HepG2 (cell line): ENCODE measurements around the gene KAT7.

Experiments used
- BRF2 ChIP-seq: sonication (generic); formaldehyde crosslinking; IDR thresholded peaks from 2 replicates; pipeline ENCODE4 v1.8.1; 2022; ENCODE audit warnings: mild to moderate bottlenecking, missing genetic modification reagents
- CTCF ChIP-seq: sonication (generic); formaldehyde crosslinking; IDR thresholded peaks from 2 replicates; pipeline ENCODE4 v1.5.0; 2020; ENCODE audit warnings: mild to moderate bottlenecking, missing genetic modification reagents, moderate library complexity
- HDAC2 ChIP-seq: sonication (generic); formaldehyde crosslinking; IDR thresholded peaks from 2 replicates; pipeline ENCODE4 v1.4.0; 2020; ENCODE audit warnings: missing genetic modification reagents
- MAFF ChIP-seq: IDR thresholded peaks from 2 replicates; pipeline ENCODE4 v1.6.1; 2011; ENCODE audit warnings: low read depth, low read length, improper control_type of control experiment
- NFKBIZ ChIP-seq: IDR thresholded peaks from 2 replicates; pipeline ENCODE4 v1.6.1; 2018; ENCODE audit warnings: missing genetic modification reagents, missing compliant biosample characterization
- ZNF501 ChIP-seq: sonication (generic); formaldehyde crosslinking; IDR thresholded peaks from 2 replicates; pipeline ENCODE4 v1.5.1; 2020; ENCODE audit warnings: mild to moderate bottlenecking, moderate library complexity, missing genetic modification reagents
- ZNF577 ChIP-seq: sonication (generic); formaldehyde crosslinking; IDR thresholded peaks from 2 replicates; pipeline ENCODE4 v1.4.0; 2020; ENCODE audit warnings: mild to moderate bottlenecking, low read depth, missing genetic modification reagents, borderline replicate concordance

- TF ChIP-seq NFKBIZ = 0 out of 2 replicates have a peak, but pooled peaks have one; percentile 53
- TF ChIP-seq CTCF (CRISPR knock-in tag) = peak; percentile 99
- TF ChIP-seq BRF2 (CRISPR knock-in tag) = no peak
- TF ChIP-seq MAFF = no peak
- peak; percentile 75; the same call in 1 of the 2 replicates for TF ChIP-seq ZNF501
- no peak for TF ChIP-seq HDAC2 (CRISPR knock-in tag)
- no peak for TF ChIP-seq ZNF577
Measured at GRCh38 chr17:49861150-49861884, 72.8 kb downstream of the KAT7 start.
